Stimulated activated CD4-positive, alpha-beta T cell treated with anti-CD3 and anti-CD28 coated beads, Interleukin-15, amount 100 ng/mL, for 48 hours (primary cell): ENCODE measurements around the gene MTHFD2L.

Experiments
- DNase-seq, 2 donors: peaks; one replicate each; pipeline ENCODE4 v3.0.0-alpha.2; 2020; ENCODE audit warnings: low read depth in 2 of 2

Gene MTHFD2L

GRCh38 chr4:74132944-74133343 is 25.0 kb upstream of the MTHFD2L start:
- no peak for DNase-seq

- DNase-seq: peak in 1 of 2 donors; percentile 49
Measured at GRCh38 chr4:74133786-74134499, 24.0 kb upstream of the MTHFD2L start.

- DNase-seq: no peak
Measured at GRCh38 chr4:74134500-74134852, 23.4 kb upstream of the MTHFD2L start.

GRCh38 chr4:74146581-74147129 is 11.3 kb upstream of the MTHFD2L start:
- no peak for DNase-seq

GRCh38 chr4:74148205-74148604 is 9.7 kb upstream of the MTHFD2L start:
- no peak for DNase-seq

- no peak for DNase-seq
Measured at GRCh38 chr4:74152836-74153235, 5.1 kb upstream of the MTHFD2L start.

GRCh38 chr4:74156521-74156920 is 1.4 kb upstream of the MTHFD2L start:
- no peak for DNase-seq

GRCh38 chr4:74157154-74157553 is 764 bp upstream of the MTHFD2L start:
- DNase-seq: no peak

GRCh38 chr4:74158466-74159142 is 686 bp downstream of the MTHFD2L start:
- no peak for DNase-seq

GRCh38 chr4:74159143-74159709 is 1.3 kb downstream of the MTHFD2L start:
- no peak for DNase-seq

GRCh38 chr4:74161666-74162450 is 3.9 kb downstream of the MTHFD2L start:
- no peak for DNase-seq

GRCh38 chr4:74166135-74166534 is 8.2 kb downstream of the MTHFD2L start:
- no peak for DNase-seq

GRCh38 chr4:74166818-74167217 is 8.9 kb downstream of the MTHFD2L start:
- no peak for DNase-seq

- no peak for DNase-seq
Measured at GRCh38 chr4:74167585-74167984, 9.7 kb downstream of the MTHFD2L start.

GRCh38 chr4:74168841-74169240 is 10.9 kb downstream of the MTHFD2L start:
- no peak for DNase-seq

GRCh38 chr4:74173321-74173720 is 15.4 kb downstream of the MTHFD2L start:
- DNase-seq: no peak

GRCh38 chr4:74174421-74174820 is 16.5 kb downstream of the MTHFD2L start:
- no peak for DNase-seq

- no peak for DNase-seq
Measured at GRCh38 chr4:74174941-74175340, 17.0 kb downstream of the MTHFD2L start.

- DNase-seq: no peak
Measured at GRCh38 chr4:74175379-74175778, 17.5 kb downstream of the MTHFD2L start.

- DNase-seq: no peak
Measured at GRCh38 chr4:74178798-74179197, 20.9 kb downstream of the MTHFD2L start.

GRCh38 chr4:74181219-74181618 is 23.3 kb downstream of the MTHFD2L start:
- DNase-seq: no peak

GRCh38 chr4:74188912-74189311 is 31.0 kb downstream of the MTHFD2L start:
- DNase-seq: no peak
